GM18868 (cell line): ENCODE measurements around the gene ITIH2.
"Not testable (repeated sequence)": the region's sequence is repeated elsewhere in the genome, so short reads cannot be mapped to it uniquely, and the experiment has no call there.

Source experiments
- ATAC-seq: cut with Tn5 transposase; IDR thresholded peaks from one replicate; pipeline ENCODE4 v1.9.1; 2021; ENCODE audit warnings: mild to moderate bottlenecking, moderate library complexity; ENCODE audit not compliant: unreplicated experiment

The ITIH2 gene, protein sequence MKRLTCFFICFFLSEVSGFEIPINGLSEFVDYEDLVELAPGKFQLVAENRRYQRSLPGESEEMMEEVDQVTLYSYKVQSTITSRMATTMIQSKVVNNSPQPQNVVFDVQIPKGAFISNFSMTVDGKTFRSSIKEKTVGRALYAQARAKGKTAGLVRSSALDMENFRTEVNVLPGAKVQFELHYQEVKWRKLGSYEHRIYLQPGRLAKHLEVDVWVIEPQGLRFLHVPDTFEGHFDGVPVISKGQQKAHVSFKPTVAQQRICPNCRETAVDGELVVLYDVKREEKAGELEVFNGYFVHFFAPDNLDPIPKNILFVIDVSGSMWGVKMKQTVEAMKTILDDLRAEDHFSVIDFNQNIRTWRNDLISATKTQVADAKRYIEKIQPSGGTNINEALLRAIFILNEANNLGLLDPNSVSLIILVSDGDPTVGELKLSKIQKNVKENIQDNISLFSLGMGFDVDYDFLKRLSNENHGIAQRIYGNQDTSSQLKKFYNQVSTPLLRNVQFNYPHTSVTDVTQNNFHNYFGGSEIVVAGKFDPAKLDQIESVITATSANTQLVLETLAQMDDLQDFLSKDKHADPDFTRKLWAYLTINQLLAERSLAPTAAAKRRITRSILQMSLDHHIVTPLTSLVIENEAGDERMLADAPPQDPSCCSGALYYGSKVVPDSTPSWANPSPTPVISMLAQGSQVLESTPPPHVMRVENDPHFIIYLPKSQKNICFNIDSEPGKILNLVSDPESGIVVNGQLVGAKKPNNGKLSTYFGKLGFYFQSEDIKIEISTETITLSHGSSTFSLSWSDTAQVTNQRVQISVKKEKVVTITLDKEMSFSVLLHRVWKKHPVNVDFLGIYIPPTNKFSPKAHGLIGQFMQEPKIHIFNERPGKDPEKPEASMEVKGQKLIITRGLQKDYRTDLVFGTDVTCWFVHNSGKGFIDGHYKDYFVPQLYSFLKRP

DNA sequence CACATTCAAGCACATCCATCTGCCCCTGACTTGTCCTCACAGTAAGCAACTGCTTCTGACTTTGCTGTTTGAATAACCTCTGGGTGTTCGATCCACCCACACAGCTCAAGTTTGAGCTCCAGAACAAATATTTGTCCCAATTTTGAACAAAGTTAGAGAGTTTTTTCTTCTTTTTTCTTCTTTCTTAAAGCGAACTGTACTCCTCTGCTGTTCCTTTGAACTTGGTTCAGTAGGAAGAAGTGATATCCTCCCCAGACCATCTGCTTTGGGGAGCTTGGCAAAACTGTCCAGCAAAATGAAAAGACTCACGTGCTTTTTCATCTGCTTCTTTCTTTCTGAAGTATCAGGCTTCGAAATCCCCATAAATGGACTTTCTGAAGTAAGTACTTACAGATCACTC lies at the start of gene ITIH2:
ITIH2 (plus strand) TSS at position 177 of the 400 bp plus-strand sequence; CDS start at position 296, 119 bp downstream.
- no peak for ATAC-seq

DNA sequence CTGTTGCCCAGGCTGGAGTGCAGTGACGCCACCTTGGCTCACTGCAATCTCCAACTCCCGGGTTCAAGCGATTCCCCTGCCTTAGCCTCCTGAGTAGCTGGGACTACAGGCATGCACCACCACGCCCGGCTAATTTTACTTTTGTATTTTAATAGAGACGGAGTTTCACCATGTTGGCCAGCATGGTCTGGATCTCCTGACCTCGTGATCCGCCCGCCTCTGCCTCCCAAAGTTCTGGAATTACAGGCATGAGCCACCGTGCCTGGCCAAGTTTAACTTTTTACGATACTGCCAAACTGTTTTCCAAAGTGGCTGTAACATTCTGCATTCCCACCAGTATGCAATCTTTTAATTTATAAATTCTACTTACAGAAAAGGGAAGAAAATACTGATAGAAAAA lies 46.0 kb upstream of the ITIH2 start:
- ATAC-seq = not testable (repeated sequence)

DNA sequence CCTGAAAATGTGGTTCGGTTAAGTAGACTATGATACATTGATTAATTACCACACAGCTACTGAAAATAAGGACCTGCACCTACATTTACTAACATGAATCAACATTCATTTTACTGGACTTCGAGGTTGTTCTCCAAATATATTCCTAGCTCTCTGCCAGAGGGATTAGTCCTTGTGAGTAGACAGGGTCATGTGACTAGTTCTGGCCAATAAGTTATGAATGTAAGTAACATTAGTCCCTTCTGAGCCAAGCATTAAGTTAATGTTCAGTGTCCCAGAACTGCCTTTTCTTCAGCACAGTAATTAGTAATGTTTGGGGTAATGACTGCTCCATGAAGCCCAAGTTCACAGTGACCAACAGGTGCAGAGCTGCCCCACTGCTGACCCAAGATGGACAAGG lies 45.6 kb upstream of the ITIH2 start:
- ATAC-seq = no peak

DNA sequence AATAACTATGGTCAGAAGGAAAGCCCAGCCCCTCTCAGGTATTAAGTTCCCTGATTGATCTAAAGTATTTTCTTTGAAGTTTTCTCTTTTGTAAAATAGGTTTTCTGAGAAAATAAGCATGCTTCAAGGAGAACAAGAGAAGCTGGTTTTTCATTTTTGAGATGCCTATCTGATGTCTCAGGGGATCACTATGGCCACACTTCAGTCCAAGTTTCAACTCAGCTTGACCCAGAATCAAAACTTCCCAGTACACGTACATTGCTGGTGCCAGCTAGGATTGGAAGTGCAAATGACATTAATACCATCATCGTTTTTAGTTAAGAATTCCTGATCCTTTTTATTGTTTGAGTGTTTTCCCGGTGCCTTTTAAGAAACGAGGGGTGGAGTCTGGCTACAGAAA lies 43.6 kb upstream of the ITIH2 start:
- ATAC-seq = no peak

DNA sequence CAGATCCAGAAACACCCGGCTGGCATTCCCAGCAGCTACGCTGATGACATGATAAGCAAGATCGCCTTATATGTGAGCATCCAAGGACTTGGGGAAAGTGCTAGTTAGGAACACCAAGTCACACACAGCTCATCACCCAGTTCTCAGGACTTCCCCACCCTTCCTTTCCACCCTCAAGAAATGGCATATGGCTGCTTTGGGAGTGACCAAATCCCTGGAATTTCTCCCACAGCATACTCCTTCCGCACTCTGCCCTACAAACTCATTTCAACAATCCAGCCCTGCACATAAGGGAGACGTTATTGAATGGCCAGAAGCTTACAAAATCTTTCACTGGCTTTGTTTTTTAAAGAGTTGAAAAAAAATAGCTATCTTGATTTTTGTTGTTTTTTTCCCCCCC lies 40.6 kb upstream of the ITIH2 start:
- no peak for ATAC-seq

DNA sequence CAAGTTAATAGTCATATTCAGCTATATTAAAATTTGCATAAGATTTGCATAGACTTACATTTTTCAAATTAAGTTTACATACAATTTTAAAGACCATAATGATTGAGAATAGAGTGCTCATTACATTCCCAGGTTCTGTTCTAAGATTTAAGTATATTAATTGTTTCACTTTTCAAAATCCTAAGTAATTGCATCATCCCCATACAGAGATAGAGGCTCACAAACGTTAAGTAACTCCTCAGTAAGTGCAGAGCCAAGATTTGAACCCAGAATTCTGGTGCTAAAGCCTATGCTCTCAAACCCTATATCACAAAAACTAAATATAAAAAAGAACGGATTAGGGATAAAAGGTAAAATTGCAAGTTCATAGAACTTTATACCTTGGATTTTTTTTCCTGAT lies 38.4 kb upstream of the ITIH2 start:
- no peak for ATAC-seq

DNA sequence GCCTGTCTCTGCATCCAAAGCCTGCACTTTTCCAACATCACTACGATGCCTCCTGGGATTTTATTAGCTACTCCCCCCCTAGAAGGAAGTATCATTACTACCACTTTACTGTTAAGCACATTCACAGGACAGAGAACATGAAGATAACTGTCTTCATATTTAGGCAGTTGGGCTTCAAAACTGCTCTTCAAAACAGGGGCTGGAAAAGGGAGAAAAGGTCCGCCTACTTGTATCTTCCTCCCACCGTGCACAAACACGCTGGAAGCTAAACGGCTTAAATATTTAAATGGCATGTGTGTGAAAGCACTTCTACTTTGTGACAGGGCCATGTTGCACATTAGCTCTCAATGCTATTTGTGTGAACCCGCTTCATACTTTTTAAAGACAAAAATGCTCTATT lies 37.3 kb upstream of the ITIH2 start:
- no peak for ATAC-seq

DNA sequence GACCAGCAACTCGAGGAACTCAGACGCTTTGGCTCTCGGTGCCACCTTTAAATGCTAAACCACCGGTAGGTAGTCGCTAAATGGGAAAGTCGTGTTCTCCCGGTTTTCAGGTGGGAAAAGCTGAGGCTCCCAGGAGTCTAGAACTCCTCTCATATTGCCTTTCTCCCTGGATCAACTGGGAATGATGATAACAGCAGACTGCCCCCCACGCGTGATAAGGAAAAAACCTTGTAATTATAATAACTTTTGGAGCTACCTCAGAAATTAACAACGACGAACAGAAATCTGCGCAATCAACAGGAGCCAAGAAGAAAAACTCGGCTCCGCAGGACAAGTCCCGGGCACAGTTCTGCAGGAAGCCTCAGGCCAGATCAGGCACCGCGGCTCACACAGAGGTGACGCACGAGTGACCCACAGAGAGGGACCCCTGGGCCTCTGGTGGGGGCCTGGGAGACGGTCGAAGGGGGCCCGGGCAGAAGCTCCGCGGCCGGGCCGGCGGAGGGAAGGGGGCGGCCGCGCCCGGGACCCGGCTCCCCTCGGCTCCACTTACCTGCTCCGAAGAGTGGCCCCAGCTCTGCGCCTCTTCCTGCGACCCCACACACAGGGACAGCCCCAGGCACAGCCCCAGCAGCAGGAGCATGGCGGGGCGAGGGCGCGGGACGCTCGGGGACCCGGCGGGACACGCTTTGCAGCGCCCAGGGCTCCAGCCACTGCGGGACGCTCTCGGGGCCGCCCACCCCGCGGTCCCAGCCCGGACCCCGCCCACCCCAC lies 36.7 kb upstream of the ITIH2 start, which contains the start of gene ITIH5:
ITIH5 (minus strand) TSS at position 714 of the 771 bp plus-strand sequence; CDS start at position 640, 74 bp downstream.
- ATAC-seq = no peak

DNA sequence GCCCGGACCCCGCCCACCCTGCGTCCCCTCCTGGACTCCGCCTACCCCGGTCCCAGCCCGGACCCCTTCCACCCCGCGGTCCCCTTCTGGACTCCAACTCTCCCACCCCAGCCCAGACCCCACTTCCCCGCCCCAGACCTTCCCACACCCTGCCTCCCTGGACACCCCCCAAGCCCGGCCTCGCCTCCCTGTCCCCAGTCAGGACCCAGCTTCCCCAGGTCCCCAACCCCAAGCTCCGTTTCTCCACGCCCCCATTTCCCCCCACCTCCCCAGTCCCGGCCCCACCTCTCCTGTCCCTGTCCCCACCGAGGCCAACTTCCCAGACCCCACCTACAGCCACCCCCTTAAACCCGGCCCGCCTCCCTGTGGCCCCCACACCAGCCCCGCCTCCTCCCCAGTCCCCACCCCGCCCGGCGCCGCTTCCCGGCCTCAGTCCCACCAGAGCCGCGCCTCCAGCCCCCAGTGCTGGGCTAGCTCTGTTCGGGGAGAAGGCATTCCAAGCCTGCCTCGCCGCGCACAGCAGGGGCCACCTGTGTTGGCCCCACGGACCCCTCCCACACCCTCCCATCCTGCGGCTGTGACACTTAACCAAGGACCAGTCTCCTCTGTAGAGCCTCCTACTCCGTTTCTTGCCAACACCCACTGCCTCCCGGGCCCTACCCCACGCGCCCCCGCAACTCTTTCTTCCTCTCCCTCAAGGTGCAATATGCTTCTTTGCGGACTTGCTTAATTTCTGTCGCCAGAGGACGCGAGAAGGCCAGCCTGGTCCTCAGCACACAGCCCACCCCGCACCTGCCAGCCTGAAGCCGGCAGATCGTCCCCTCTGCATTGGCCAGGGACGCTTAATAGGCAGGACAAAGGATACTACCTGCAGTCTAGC lies 35.6 kb upstream of the ITIH2 start:
- no peak for ATAC-seq

DNA sequence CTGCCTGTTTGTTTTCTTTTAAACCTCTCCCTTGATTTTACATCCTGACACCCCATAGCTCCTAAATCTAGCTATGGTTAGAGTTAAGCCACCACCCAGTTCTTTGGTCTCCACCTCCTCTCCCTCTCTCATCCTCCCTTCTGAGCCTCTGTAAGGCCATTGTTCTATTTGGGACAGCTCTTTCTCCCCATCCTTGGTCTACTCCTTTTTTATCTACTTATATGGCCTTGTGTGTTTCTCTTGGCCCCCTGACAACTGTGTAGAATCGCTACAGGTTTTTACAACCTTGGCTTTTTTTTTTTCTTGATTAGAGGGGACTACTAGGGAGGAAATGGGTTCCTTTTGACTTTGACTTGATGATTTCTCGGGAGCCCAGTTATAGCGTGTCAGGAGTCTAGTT lies 33.0 kb upstream of the ITIH2 start:
- ATAC-seq = no peak

DNA sequence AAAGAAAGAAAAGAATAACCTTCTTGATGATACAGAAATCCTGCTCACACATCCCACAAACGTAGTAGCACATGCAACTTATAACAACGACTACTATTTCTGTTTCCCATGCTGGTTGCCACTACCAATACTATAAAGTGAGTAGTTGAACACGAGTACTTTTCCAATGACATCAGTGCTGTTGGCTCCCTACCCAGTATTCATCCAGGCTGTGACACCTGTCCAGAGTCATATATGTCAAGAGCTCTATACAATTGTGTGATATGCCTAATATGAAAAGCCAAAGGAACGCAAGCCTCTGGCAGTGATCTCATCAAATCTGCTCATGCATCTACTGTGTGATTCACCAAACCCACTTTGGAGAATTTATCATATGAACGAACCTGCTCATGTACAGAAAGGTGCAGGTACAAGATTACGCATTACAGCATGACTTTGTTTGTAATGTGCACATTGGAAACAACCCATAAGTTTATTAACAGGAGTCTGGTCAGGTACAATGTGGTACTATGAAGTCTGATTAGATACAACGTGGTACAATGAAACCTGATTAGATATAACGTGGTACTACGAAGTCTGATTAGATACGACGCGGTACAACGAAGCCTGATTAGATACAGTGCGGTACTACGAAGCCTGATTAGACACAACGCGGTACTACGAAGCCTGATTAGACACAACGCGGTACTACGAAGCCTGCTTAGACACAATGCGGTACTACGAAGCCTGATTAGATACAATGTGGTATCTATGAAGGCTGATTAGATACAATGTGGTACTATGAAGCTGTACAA lies 30.6 kb upstream of the ITIH2 start:
- ATAC-seq = no peak

DNA sequence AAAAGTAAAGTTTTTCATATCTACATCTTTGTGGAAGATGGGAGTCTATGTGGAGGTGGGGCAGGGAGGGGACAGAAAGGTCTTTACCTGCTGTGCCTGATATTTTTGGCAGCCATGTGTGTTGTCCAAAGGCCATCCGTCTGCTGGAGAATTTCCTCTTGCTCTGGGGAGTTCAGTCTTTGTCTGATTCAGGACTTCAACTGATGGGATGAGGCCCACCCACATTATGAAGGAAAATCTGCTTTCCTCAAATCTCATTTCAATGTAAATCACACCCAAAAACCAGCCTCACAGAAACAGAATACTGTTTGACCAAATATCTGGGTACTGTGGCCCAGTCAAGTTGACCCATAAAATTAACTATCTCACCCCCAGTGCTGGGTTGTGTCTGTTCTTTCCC lies 23.9 kb upstream of the ITIH2 start:
- ATAC-seq = no peak

DNA sequence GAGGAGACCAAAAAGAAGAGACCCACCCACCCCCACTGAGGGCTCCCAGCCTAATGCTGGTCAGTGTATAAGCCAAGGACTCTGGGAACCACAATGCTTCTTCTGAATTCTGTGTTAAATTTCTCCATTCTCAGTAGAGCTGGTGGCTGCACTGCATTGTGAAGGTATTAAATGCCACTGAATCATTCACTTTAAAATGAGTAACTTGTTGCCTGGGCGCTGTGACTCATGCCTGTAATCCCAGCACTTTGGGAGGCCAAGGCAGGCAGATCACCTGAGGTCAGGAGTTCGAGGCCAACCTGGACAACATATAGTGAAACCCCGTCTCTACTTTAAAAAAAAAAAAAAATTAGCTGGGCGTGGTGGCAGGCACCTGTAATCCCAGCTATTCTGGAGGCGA lies 23.0 kb upstream of the ITIH2 start:
- ATAC-seq = not testable (repeated sequence)

DNA sequence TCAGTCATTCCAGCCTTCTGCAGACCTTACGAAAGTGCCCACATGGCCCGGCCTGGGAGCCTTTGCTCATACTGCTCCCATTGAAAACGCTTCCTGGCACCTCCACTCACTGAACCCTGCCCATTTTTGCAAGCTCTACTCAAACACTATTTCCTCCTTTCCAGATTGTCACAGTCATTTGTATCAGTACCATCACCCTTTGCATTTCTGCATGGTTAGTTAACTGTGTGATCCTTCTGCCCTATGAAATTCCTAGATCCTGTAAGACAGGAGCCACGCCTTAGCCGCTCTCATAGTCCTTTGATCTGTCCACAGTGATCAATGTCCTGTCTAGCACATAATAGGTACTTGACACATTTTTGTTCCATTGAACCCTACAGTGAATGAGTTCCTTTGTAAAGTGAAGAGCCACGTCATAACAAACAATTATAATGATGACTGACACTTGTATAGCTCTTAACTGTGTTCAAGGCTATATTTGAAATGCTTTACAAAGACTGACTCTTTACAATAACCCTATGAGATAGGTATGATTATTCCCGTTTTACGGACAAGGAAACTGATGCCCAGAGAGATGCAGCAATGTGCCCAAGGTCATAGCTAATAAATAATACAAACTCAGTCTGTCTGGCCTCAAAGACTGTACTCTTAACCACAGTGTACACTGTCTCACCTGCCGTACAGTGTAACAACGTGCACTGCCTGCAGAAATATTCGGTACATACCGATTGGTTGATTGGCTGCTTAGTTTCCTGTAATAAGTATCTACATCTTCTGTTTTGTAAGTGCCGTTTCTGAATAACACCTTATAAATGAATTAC lies 16.6 kb upstream of the ITIH2 start:
- ATAC-seq = no peak

DNA sequence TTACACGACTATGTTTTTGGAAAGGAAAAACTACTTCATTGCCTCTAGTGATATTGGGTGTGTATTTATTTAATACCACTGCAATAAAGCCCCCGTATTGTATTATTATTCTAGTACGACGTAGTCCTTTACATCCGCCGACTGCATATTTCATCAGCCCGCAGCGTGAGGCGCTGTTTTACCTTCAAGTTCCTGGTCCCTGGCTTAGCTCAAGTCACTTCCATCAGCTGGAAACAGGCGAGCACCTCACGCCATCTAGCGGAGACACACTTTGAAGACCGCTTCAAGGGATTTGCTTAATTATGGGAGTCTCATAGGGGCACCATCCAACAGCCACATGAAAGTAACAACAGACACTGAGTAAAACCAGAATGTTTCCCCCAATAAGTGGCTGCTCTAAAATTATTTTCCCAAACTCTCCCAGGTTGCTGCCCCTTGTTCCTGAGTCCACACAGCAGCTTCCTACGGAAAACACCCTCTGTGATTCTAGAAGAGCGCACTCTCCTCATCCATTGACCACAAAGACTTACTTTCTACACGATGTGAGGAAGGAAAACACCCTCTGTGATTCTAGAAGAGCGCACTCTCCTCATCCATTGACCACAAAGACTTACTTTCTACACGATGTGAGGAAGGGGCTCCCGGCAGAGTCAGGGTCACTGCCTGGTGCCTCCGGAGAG lies 15.7 kb upstream of the ITIH2 start:
- ATAC-seq = peak; percentile 99

DNA sequence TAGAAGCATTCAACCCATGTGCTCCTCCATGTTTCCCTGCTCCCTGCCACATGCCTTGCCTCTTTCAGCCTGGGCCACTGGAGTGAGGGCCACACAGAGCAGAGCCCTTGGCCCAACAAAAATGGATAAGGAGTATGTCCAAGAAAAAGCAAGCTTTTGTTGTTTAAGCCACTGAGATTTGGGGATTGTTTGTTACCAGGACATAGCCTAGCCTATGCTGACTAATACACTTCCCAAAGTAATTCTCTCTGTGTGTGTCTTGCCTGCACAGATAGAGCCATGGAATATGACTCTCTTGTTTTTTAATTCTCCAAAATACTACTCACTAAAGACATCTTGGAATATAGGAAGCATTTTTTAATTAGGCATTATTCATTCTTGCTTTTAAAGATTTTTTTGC lies 13.5 kb upstream of the ITIH2 start:
- ATAC-seq = no peak

DNA sequence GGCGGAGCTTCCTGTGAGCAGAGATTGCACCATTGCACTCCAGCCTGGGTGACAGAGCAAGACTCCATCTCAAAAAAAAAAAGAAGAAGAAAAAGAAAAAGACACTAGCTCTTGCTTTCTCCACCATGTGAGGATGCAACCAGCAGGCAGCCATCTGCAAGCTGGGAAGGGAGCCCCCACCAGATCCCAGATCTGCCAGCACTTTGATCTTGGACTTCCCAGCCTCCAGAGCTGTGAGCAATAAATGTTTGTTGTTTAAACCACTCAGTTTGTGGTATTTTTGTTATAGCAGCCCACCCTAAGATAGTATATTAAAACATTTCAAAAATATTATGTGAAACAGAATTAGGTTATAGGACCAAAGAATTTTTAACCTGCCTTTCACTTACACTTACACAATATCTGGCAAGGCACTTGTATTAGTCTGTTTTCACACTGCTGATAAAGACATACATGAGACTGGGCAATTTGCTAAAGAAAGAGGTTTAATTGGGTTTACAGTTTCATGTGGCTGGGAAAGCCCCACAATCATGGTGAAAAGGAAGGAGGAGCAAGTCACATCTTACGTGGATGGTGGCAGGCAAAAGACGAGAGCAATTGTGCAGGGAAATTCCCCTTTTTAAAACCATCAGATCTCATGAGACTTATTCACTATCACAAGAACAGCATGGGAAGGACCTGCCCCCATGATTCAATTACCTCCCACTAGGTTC lies 12.1 kb upstream of the ITIH2 start:
- ATAC-seq = not testable (repeated sequence)
